ENCODE data around the gene TNFAIP2.

Gene TNFAIP2

DNA sequence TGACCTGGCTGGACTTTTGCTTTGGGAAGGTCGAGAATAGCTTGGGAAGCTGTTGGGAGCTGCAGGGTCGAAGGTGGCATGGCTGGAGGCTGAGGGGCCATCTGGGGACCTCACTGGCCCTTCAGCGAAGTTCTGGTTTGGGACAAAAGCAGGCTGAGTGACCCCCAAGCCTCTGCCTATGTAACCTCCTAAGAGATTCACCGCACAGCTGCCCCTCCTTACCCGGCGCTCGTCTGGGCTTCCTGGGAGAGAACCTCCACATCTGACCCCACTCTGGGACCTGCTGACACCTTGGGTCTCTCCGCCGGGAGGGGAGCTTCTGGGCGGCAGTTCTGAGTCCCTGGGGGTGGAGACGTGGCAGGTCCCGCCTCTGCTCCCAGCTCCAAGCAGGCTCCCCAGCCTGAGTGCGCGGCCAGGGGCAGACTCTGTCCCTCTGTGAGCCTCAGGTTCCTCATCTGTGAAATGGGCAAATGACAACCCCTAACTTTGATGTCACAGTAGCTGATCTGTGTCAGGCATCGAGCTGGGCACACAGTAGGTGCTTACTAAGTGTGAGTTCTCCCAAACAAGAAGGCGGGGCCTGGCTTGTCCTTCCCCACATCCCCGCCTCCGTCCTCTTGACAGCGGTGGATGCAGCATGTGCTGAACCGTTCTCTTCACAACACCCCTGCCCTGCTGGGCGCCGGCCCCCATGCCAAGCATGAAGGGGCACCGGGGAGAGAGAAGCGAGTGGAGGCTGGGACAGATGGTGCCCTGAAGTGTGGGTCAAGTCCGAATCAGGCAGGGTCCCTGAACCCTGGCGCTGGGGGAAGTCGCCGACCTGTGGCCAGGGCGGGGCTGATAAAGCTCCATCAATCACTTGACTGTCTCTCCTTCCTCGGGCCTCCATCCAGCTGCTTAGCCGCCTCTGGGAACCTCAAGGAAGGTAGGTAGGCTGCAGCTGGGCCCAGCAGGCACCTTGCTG, 25.0 kb upstream of the TNFAIP2 start:
- POLR2A ChIA-PET = interaction anchor here (0.6 kb wide), 1 partner anchor 766 kb away, joined by 4 read pairs; no protein-coding TSS in a partner anchor
- DNase-seq (ENCODE audit: extremely low spot score) = no peak
- CTCF ChIA-PET = interaction anchor here (0.6 to 4.8 kb wide), 4 partner anchors 7 to 293 kb away, joined by 3 to 70 read pairs (median 4); no protein-coding TSS in a partner anchor
- TF ChIP-seq, protein P1, sequence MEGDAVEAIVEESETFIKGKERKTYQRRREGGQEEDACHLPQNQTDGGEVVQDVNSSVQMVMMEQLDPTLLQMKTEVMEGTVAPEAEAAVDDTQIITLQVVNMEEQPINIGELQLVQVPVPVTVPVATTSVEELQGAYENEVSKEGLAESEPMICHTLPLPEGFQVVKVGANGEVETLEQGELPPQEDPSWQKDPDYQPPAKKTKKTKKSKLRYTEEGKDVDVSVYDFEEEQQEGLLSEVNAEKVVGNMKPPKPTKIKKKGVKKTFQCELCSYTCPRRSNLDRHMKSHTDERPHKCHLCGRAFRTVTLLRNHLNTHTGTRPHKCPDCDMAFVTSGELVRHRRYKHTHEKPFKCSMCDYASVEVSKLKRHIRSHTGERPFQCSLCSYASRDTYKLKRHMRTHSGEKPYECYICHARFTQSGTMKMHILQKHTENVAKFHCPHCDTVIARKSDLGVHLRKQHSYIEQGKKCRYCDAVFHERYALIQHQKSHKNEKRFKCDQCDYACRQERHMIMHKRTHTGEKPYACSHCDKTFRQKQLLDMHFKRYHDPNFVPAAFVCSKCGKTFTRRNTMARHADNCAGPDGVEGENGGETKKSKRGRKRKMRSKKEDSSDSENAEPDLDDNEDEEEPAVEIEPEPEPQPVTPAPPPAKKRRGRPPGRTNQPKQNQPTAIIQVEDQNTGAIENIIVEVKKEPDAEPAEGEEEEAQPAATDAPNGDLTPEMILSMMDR (IDR thresholded peaks at IDR 0.05; ENCODE audit: control extremely low read depth, extremely low read depth, low read depth, missing control alignments) = no peak

DNA sequence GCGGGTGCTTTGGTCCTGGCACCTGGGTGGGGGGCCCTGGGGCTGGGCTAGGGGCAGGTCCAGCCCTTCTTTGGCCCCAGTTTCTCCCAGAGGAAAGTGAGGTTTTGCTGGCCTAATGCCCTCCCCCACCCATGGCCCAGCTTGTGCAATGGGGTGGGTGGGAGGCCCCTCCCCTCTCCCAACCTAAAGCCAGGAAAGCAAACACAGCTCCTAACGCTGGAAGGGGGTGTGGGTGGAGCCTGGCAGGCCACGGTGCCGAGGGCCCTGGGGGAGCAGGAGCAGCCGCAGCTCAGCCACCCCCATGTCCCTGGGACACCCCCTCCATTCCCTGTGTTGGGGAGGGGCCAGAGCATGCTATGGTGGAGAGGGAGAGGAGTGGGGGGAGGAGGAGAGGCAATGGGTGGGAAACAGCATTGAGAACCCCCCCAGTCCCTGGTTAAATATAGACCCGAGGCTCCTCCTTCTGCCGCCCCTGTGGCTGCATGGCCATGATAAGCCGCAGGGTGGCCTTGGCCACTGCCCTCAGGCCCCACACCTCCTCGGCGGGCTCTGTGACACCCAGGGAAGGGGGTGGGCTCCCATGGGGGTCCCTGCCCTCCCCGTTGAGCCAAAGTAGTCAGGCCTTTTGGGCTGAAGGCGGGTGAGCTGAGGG, 24.1 kb upstream of the TNFAIP2 start:
- CTCF ChIA-PET = interaction anchor here (2.0 to 8.0 kb wide), 4 partner anchors 9 to 192 kb away, joined by 5 to 41 read pairs (median 6); partner anchors contain the start of gene TNFAIP2
- TF ChIP-seq, protein P1 (IDR thresholded peaks at IDR 0.05; ENCODE audit: control extremely low read depth, extremely low read depth, low read depth, missing control alignments) = no peak
- DNase-seq (ENCODE audit: extremely low spot score) = no peak
- POLR2A ChIA-PET = no interaction called here

DNA sequence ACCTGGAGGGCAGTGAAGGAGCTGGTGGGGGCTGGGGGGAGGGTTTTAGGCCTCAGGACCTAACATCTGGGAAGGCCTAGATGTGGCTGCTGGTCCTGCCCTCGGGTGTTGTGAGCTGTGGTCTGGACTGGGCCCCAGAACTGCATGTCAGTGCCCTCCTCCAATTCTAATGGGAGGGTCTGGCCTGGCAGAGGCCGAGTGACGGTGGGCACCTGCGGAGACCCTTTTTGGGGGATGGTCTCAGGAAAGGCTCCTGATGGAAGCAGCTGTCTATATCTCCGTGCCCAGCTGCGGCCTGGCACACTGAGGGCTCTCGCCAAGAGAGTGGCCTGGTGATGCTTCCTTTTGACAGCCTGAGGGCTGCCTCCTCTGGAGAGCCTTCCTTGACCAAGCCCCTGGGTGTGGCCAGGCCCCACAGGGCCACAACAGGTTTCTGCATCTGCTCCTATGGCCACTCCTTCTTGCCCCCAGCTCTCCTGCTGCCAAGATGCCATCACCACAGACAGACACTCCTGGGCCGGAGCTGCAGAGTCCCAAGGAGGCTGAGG, 23.5 kb upstream of the TNFAIP2 start:
- no peak for DNase-seq (ENCODE audit: extremely low spot score)
- ChIA-PET POLR2A (no interaction called here), CTCF (interaction anchor here (1.0 to 8.0 kb wide), 7 partner anchors 10 to 191 kb away, joined by 3 to 41 read pairs (median 6); partner anchors contain the start of gene TNFAIP2)
- TF ChIP-seq, protein P1 (IDR thresholded peaks at IDR 0.05; ENCODE audit: control extremely low read depth, extremely low read depth, low read depth, missing control alignments) = no peak

DNA sequence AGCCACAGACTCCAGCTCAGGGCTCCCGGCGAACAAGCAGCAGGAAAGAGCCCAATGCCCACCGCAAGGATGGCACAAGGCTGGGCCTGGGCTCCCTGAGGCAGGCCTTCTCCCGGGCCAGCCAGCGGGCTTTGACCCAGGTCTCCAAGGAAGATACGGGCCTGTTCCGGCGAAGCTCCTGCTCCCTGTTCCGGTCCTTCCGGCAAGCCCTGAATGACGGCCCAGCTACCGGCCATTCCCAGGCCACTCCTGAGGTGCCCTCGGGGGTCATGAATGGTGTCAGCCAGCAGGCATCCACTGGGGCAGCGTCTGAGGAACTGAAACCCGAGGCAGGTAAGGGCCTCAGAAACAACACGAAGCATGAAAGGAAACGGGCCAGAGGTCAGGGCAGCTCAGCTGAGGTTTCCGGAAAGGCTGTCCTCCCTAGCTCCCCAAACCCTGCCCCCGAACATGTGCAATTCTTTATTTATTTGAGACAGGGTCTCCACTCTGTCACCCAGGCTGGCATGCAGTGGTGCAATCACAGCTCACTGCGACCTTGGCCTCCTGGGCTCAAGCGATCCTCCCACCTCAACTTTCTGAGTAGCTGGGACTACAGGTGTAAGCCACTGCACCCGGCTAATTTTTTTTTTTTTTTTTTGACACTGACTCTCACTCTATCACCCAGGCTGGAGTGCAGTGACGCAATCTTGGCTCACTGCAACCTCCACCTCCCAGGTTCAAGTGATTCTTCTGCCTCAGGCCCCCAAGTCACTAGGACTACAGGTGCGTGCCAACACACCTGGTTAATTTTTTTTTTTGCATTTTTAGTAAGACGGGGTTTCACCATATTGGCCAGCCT, 22.8 kb upstream of the TNFAIP2 start:
- ChIA-PET POLR2A (no interaction called here), CTCF (interaction anchor here (1.0 to 8.0 kb wide), 7 partner anchors 10 to 190 kb away, joined by 3 to 41 read pairs (median 6); partner anchors contain the start of gene TNFAIP2)

DNA sequence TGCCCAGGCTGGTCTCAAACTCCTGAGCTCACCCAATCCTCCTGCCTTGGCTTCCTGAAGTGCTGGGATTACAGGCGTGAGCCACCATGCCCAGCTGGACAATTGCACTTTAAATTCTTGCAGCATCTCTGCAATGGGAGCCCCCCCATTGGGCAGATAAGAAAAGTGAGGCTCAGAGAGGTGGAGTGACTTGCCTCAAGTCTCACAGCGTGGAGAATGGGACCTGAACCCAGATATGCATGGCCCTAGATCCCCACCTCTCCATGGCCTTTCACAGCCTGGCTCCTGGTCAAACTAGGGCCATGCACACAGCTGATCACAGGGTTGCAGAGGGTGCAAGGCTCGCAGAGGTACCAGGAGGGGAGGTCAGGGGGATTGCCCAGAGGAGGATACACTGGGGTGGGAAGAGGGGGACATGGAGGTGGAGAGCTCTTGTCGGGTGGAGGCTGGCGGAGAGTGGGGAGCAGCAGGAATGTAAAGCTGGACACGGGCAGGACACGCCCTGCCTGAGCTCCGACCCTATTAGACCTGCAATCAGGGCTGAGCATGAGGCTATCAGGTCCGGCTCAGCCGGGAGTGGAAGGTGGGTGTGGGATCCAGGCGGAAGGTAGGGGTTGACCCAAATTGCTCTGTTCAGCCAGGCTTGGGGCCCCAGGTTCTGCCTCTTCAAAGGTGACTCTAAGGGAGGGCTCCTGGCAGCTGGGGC, 21.9 kb upstream of the TNFAIP2 start:
- CTCF ChIA-PET = interaction anchor here (1.9 to 8.0 kb wide), 4 partner anchors 11 to 83 kb away, joined by 6 to 121 read pairs (median 24); partner anchors contain the start of gene TNFAIP2

More for the DNA sequence above, 22.8 kb upstream of the TNFAIP2 start:
- no peak for DNase-seq (ENCODE audit: extremely low spot score)
- TF ChIP-seq, protein P1 (IDR thresholded peaks at IDR 0.05; ENCODE audit: control extremely low read depth, extremely low read depth, low read depth, missing control alignments) = no peak

More for the DNA sequence above, 21.9 kb upstream of the TNFAIP2 start:
- POLR2A ChIA-PET = no interaction called here
- DNase-seq (ENCODE audit: extremely low spot score) = no peak
- TF ChIP-seq, protein P1 (IDR thresholded peaks at IDR 0.05; ENCODE audit: control extremely low read depth, extremely low read depth, low read depth, missing control alignments) = no peak
